ENCODE measurements around the gene HRAS. TPM values are rescaled to one million over a fixed set of nuclear protein-coding genes. Genes with fewer than 3 reads are reported as not detected.

Gene HRAS
- total and polyA plus RNA-seq, 2 of the 13 experiments (the other 11 are each of a cell fraction or from before 2014, with no cell fraction given), result 32.9 to 50.0 TPM

GRCh38 chr11:575996-576768, 40.8 kb upstream of the HRAS start, which contains the start of gene PHRF1 (continued):
- peak; percentile 66 for TF ChIP-seq KDM2A (CRISPR knock-in tag; IDR thresholded peaks at IDR 0.05; ENCODE audit: borderline replicate concordance, low read depth)
- peak; percentile 24; the same call in 1 of the 2 replicates for TF ChIP-seq ZNF784 (CRISPR knock-in tag; IDR thresholded peaks at IDR 0.05; ENCODE audit: borderline replicate concordance)
- TF ChIP-seq, protein P1, sequence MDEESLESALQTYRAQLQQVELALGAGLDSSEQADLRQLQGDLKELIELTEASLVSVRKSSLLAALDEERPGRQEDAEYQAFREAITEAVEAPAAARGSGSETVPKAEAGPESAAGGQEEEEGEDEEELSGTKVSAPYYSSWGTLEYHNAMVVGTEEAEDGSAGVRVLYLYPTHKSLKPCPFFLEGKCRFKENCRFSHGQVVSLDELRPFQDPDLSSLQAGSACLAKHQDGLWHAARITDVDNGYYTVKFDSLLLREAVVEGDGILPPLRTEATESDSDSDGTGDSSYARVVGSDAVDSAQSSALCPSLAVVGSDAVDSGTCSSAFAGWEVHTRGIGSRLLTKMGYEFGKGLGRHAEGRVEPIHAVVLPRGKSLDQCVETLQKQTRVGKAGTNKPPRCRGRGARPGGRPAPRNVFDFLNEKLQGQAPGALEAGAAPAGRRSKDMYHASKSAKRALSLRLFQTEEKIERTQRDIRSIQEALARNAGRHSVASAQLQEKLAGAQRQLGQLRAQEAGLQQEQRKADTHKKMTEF (CRISPR knock-in tag; IDR thresholded peaks at IDR 0.05), result peak; percentile 46; the same call in 1 of the 2 replicates
- no peak; the same call in 1 of the 2 replicates for TF ChIP-seq MED13 (CRISPR knock-in tag; IDR thresholded peaks at IDR 0.05)
- TF ChIP-seq TSC22D2 (CRISPR knock-in tag; IDR thresholded peaks at IDR 0.05; ENCODE audit: borderline replicate concordance), result 0 out of 2 replicates have a peak, but pooled peaks have one; percentile 46
- TF ChIP-seq MTA3 (CRISPR knock-in tag; IDR thresholded peaks at IDR 0.05), result no peak
- TF ChIP-seq EP300 (IDR thresholded peaks at IDR 0.05; ENCODE audit: low read depth in 2 of 2, low read length in 2 of 2), result 0 out of 4 replicates have a peak, but pooled peaks of 1 of the 2 experiments have one; percentile 19
- peak; percentile 39; the same call in 1 of the 2 replicates for TF ChIP-seq EP300 (CRISPR knock-in tag; IDR thresholded peaks at IDR 0.05; ENCODE audit: borderline replicate concordance)
- TF ChIP-seq KLF12 (CRISPR knock-in tag; IDR thresholded peaks at IDR 0.05; ENCODE audit: borderline replicate concordance), result 0 out of 2 replicates have a peak, but pooled peaks have one; percentile 35
- TF ChIP-seq POLR2A (IDR thresholded peaks at IDR 0.05; ENCODE audit: insufficient read depth in 1 of 2, low read depth in 2 of 2, low read length in 2 of 2), result peak in 1 of 2 experiments; percentile 85; a peak in 2 of 4 replicates
- peak; percentile 79 for TF ChIP-seq POLR2AphosphoS5 (IDR thresholded peaks at IDR 0.05; ENCODE audit: low read depth, low read length)
- 0 out of 2 replicates have a peak, but pooled peaks have one; percentile 26 for TF ChIP-seq ZSCAN31 (CRISPR knock-in tag; IDR thresholded peaks at IDR 0.05; ENCODE audit: low read depth)
- peak; percentile 72 for TF ChIP-seq ERF (CRISPR knock-in tag; IDR thresholded peaks at IDR 0.05)
- peak; percentile 38 for TF ChIP-seq HDAC1 (CRISPR knock-in tag; IDR thresholded peaks at IDR 0.05)
- TF ChIP-seq CHD4 (IDR thresholded peaks at IDR 0.05; ENCODE audit: borderline replicate concordance, low read length), result no peak
- TF ChIP-seq REST (IDR thresholded peaks at IDR 0.05; ENCODE audit: borderline replicate concordance in 1 of 2, low read depth in 1 of 2, low read length in 2 of 2), result peak in 1 of 2 experiments; percentile 28; a peak in 1 of 4 replicates
- TF ChIP-seq SALL2 (CRISPR knock-in tag; IDR thresholded peaks at IDR 0.05), result no peak
- no peak for TF ChIP-seq MAF1 (CRISPR knock-in tag; IDR thresholded peaks at IDR 0.05; ENCODE audit: borderline replicate concordance)
- TF ChIP-seq ZNF232 (CRISPR knock-in tag; IDR thresholded peaks at IDR 0.05; ENCODE audit: borderline replicate concordance), result no peak
- TF ChIP-seq TBL1XR1 (IDR thresholded peaks at IDR 0.05; ENCODE audit: borderline replicate concordance, low read length, partially characterized antibody), result peak; percentile 32
- TF ChIP-seq ZNF746 (CRISPR knock-in tag; IDR thresholded peaks at IDR 0.05), result peak; percentile 39; the same call in 1 of the 2 replicates
- peak; percentile 16; the same call in 1 of the 2 replicates for TF ChIP-seq TBX3 (IDR thresholded peaks at IDR 0.05; ENCODE audit: borderline replicate concordance)
- TF ChIP-seq GFI1 (CRISPR knock-in tag; IDR thresholded peaks at IDR 0.05; ENCODE audit: borderline replicate concordance), result peak; percentile 40; the same call in 1 of the 2 replicates
